Ovary (tissue), 3 donors: ENCODE measurements around the gene UNC45B.

Experiments
- CTCF ChIP-seq, 3 donors: fragments of 450-650 bp in 2 of 3; fragments of 200-600 bp in 1 of 3; IDR thresholded peaks; one replicate each; pipeline versions ENCODE4 v1.5.1 to v1.8.0; 2016 to 2022; ENCODE audit warnings: antibody characterized with exemption in 3 of 3, mild to moderate bottlenecking in 1 of 3
- EP300 ChIP-seq: sonication (generic); formaldehyde crosslinking; IDR thresholded peaks from one replicate; pipeline ENCODE4 v1.6.1; 2017; ENCODE audit warnings: antibody characterized with exemption
- donor health status: DM: no; HTN: no; CAD: no.

DNA sequence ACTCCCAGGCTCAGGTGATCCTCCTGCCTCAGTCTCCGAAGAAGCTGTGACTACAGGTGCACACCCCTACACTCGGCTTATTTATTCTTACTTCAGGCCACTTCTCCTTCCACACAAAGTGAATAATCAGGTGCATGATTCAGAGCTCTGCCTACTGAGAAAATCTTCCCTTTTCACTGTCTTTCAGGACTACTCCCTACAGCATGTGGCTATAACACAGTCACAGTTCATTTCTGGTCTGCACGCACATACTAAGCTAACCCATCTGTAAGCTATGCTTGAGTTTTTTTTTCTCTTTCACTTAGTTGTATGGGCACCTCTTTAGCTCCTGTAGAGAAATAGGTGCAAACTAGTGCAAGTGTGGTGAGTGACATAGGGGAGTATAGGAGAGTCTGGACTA, 87.7 kb downstream of the UNC45B start:
- no peak for TF ChIP-seq CTCF (IDR thresholded peaks at IDR 0.05)
- no peak for TF ChIP-seq EP300
